Hematopoietic multipotent progenitor cell treated with erythropoietin and hydrocortisone succinate and interleukin-3 and kit ligand, for 8 days (in vitro differentiated cells): ENCODE measurements around the gene FHAD1.

Experiments
- DNase-seq: peaks from one replicate; pipeline ENCODE4 v3.0.0-alpha.2; 2015

Gene FHAD1

GRCh38 chr1:15330028-15330427, 83.0 kb downstream of the FHAD1 start:
- DNase-seq: no peak

DNA sequence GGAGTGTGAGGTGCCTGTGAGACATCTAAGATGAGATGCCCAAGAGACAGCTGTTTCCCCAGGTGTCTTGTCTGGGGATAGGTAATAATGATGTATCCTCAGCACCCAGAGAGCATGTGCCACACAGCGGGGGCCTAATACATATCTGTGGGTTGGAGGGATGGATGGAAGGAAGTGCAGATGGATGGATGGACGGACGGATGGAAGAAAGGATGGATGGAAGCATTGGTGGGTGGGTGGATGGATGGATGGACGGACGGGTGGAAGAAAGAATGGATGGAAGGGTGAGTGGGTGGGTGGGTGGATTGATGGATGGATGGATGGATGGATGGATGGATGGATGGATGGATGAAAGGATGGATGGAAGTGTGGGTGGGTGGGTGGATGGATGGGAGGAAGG, 84.2 kb downstream of the FHAD1 start:
- DNase-seq: no peak

DNA sequence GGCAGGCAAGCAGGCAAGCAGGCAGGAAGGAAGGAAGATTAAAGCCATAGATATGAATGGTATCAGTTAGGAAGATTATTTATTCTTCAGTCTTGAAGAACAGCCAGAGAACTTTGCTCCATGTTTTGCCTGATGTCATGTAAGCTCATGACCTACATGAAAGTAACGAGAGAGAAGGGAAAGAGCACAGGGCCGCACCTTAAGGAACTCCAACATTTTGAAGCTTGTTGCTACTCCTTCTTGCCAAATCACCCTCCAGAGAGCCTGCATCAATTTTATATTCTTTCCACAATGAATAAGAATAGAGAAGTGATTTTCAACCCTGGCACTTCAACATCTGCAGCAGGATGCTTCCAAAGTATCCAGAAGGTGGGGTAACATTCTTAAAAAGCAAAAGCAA, 84.7 kb downstream of the FHAD1 start:
- DNase-seq: no peak

- no peak for DNase-seq
Measured at GRCh38 chr1:15332525-15332924, 85.5 kb downstream of the FHAD1 start.

- DNase-seq: no peak
Measured at GRCh38 chr1:15332952-15333715, 86.1 kb downstream of the FHAD1 start.

DNA sequence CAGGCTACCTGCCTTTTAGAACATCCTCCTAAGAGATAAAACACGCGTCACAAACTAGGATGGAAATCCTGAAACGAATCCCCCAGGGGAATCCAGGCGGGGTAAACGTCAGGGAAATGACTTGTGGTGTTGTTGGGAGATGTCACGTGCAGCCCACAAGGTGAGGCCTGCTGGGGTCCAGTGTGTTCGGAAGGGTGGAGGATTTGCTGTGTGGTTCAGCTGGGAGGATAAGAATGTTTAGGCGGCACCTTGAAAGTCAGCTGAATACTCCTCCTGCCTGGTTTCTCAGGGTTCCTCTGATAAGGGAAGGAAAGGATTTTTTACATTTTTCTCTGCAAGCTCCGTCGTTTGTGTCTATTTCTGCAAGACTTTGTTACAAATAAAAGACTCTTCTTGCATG, 88.0 kb downstream of the FHAD1 start:
- no peak for DNase-seq

DNA sequence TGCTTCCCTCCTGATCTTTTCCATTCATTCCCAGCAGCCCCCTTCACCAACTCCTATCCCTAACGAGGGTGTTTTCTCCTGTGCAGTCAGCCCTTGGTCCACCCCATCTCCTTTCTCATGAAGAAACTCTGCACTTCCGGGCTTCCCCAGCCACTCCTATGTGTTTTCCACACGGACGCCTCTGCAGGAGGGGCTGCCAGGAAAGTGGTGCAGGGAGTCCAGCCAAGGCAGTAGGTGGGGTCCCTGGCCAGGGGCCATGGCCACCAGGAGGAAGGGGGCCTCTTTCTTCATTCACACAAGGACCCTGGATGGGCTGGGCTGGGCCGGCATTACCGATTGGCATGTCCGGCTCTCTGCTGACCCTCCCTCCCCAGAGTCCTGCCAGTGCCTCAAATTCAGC, 89.8 kb downstream of the FHAD1 start:
- no peak for DNase-seq

GRCh38 chr1:15337656-15338402, 90.8 kb downstream of the FHAD1 start:
- DNase-seq: no peak

DNA sequence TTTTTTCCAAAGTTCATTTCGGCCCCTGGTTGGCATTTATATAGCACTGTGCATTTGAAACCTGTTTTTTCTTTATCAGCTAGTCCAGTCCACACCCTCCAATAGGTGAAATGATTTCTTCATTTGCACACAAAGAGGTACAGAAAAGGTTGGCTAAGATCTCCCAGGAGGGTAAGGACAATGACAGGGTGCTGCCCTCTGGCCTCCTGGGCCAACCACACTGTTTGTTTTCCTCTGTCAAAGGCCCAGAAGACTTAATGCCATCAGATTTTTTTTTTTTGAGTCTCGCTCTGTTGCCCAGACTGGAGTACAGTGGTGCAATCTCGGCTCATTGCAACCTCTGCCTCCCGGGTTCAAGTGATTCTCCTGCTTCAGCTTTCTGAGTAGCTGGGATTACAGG, 92.5 kb downstream of the FHAD1 start:
- DNase-seq: no peak

DNA sequence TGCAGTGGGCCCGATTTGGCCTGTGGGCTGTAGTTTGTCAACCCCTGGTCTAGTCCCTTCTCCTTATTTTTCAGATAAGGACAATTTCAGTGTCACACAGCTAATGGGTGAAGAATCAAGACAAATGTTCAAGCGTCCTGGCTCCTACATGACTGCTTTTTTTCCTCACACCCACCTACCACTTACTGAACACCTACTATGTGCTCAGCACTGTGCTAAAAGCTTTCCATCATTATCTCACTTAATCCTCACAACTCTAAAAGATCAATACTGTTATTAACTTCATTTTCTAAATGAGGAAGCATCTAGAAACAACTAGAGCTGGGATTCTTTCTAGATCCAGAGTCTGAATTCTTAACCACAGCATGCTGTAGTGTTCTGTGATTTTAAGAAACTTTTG, 94.2 kb downstream of the FHAD1 start:
- DNase-seq: no peak

GRCh38 chr1:15341634-15342407, 94.8 kb downstream of the FHAD1 start:
- DNase-seq: no peak

DNA sequence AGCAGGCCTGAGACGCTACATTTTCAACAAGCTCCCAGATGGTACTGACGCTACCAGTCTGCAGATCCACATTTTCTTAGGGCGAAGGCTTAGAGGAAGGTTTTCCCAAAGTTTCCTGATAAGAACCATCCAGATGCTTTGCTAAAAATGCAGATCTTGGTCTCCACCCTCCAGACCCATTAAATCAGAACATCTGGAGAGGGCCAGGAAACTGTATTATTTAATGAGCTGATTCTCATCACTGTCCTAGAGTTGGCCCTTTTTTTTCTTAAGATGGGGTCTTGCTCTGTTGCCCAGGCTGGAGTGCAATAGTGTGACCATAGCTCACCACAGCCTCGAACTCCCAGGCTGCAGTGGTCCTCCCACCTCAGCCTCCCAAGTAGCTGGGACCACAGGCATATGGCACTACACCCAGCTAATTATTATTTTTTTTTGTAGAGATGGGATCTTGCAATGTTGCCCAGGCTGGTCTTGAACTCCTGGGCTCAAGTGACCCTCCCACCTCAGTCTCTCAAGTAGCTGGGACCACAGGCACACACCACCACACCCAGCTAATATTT, 95.5 kb downstream of the FHAD1 start:
- no peak for DNase-seq

GRCh38 chr1:15343099-15343498, 96.1 kb downstream of the FHAD1 start:
- no peak for DNase-seq

DNA sequence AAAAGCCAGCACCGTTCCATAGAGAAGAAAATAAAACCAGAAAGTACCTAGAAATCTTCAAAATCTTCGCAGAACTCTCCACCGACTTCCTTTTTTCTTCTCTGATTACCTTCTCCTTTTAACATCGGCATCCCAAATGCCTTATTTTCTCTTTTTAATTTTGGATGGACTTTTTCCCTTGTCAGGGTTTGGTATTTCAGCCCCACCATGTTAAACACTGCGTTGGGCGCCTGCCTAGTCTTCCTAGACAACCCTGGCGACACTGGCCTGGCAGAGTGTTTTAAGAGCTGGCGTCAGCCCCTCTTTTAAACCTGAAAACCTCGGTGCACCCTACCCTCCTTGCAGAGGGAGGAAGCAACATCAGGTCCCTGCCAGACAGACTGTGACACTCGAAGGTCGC, 96.7 kb downstream of the FHAD1 start:
- no peak for DNase-seq

- no peak for DNase-seq
Measured at GRCh38 chr1:15344380-15344779, 97.4 kb downstream of the FHAD1 start.

GRCh38 chr1:15344800-15345704, 98.0 kb downstream of the FHAD1 start:
- no peak for DNase-seq

DNA sequence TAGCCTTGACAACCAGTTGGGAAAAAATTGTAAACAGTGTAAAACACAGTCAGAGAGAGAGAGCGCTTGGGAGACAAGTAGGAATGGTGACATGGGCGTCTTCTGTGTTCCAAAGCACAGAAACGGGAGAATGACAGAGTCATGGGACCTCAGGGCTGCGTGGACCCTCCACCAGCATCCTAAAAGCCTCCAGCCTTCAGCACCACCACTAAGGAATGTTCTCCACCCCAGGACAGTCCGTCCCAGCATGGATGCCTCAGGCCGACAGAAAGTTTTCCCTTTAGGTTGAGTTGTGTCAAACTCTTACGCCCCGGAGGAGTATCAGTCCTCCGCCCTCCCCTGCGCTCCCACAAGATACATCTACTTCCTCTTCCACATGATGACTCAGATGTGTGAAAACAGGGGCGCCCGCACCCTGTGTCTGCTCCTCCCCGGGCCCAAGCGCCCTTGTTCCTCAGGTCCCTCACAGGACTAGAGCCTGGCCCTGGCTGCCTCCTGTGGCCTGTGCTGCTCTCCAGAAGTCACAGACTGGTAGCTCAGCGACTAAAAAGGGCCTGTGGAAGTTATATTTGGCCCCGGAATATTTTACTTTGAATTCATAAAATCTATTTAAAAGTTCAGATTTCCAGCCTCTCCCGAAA, 98.8 kb downstream of the FHAD1 start:
- DNase-seq: peak; percentile 56

DNA sequence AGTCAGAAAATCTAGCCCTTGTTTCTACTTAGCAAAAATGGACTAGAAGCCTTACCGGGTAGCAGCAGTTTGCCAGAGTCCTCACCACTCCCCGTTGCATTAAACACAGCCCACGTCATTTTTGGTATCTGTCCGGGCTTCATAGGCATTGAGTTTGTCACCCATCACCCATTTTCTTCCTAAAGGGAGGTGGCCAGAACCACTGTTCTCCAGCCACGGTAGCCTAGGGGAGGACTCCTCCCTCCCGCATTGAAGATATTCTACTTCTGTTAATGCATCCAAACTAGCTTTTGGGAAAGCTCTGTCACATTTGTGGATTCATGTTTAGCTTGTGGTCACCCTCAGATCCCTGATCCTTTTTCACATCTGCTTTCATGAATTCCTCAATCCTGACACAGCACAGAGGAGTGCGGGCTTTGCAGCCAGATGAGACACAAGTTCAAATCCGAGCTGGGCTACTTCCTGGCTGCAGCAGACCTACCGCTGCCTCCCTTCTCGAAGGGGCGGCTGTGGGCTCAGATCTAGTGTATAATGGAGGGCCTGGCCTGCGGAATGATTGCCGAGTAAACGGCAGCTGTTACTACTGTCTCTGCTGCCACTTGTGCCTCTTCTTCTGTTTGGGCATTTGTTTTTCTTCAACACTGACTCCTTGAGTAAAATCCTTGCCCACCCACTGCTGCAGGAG, 99.5 kb downstream of the FHAD1 start:
- DNase-seq: no peak

DNA sequence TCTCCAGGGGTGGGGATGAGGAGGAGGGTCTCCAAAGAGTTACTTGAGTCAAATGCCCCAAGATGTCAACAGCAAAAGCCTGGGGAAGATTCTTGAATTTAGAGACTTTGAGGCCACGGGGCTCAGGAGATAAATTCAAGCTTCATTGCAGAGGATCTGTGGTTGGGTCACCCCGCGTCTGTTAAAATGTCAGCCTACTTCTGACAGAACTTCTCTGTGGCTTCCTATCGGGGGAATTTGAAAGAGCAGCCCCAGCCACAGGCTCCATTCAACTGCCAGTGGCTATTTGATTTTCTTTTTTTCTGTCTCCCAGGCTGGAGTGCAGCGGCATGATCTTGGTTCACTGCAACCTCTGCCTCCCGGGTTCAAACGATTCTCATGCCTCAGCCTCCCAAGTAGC, 100.2 kb downstream of the FHAD1 start:
- DNase-seq: no peak

- DNase-seq: no peak
Measured at GRCh38 chr1:15348648-15349047, 101.6 kb downstream of the FHAD1 start.

DNA sequence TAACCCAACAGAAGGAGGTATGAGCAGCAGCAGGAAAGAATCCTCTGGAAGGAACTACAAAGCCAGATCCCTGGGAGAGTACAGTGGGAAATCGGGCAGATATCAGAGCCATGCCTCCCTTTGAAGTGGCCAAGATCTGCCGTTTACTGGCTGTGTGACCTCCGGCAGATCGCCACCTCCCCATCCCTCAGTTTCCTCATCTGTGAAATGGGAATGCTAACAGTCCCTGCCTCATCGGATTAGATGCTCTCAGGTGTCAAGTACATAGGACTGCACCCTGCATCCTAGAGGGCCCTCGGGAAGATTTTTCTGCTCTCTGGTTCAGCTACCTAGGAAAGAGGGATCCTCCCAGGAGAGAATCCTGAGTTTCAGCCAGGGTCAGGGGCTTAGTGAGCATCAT, 102.1 kb downstream of the FHAD1 start:
- DNase-seq: no peak
